Measurements from ENCODE around the gene MAN1A2. TPM values are rescaled to one million over a fixed set of nuclear protein-coding genes. Genes with fewer than 3 reads are reported as not detected.
A peak's percentile ranks its signal among the peaks of the same experiment; 100 is the strongest.

The MAN1A2 gene
- total RNA-seq, 1 donor from 2014 or later = 43.5 TPM

DNA sequence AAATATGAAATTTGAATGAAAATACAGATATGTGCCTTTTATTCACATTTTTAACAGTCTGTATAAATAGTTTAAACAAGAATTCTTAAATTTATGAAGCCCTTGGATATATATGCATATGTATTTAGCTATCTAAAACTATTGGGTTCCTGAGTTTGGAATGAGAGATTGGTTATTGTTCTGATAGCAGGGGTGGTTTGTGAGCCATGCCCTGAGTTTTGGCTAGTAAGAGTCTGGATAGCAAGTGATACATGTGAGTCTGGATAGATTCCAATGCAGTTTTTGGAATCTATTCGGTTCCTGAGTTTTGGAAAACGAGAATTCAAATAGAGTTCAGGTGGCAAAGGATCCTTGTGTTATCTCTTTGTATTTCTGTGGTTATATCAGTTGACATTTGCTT lies 2.8 kb downstream of the MAN1A2 start:
- no peak overlapping the region for H2AFZ ChIP-seq (ENCODE audit: low read depth, low read length)
- no peak overlapping the region for H3K27ac ChIP-seq (ENCODE audit: low read depth, low read length)
- peaks cover 8% of the 10 kb centered on the region for H3K4me1 ChIP-seq (ENCODE audit: insufficient read depth, low read length)
- no peaks in the 10 kb centered on the region for H3K27me3 ChIP-seq (ENCODE audit: insufficient read depth, low read length)
- H3K9me3 Mint-ChIP-seq (ENCODE audit: unreplicated experiment) = no peaks in the 10 kb centered on the region
- peak overlapping the region; percentile 93 for H3K9ac ChIP-seq (ENCODE audit: low read length)
- no peaks in the 10 kb centered on the region for H3K27me3 Mint-ChIP-seq (ENCODE audit: low read depth, unreplicated experiment)
- TF ChIP-seq EZH2 (IDR thresholded peaks at IDR 0.05; ENCODE audit: insufficient read depth, low read length) = no peak
- TF ChIP-seq, protein P1, sequence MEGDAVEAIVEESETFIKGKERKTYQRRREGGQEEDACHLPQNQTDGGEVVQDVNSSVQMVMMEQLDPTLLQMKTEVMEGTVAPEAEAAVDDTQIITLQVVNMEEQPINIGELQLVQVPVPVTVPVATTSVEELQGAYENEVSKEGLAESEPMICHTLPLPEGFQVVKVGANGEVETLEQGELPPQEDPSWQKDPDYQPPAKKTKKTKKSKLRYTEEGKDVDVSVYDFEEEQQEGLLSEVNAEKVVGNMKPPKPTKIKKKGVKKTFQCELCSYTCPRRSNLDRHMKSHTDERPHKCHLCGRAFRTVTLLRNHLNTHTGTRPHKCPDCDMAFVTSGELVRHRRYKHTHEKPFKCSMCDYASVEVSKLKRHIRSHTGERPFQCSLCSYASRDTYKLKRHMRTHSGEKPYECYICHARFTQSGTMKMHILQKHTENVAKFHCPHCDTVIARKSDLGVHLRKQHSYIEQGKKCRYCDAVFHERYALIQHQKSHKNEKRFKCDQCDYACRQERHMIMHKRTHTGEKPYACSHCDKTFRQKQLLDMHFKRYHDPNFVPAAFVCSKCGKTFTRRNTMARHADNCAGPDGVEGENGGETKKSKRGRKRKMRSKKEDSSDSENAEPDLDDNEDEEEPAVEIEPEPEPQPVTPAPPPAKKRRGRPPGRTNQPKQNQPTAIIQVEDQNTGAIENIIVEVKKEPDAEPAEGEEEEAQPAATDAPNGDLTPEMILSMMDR (IDR thresholded peaks at IDR 0.05; ENCODE audit: insufficient read depth, low read depth, low read length) = no peak
- no peak for FAIRE-seq
- no peaks in the 10 kb centered on the region for H3K9me3 ChIP-seq (ENCODE audit: insufficient read depth, low read depth, low read length)
- peak overlapping the region; percentile 96 for H3K4me2 ChIP-seq (ENCODE audit: low read length)
- peak overlapping the region; percentile 92 for H3K4me3 ChIP-seq (ENCODE audit: insufficient read depth, low read depth, low read length)
- H3K4me3 Mint-ChIP-seq (ENCODE audit: unreplicated experiment) = peak overlapping the region; percentile 90
- no peak overlapping the region for H3K27ac Mint-ChIP-seq (ENCODE audit: unreplicated experiment)
- H3K79me2 ChIP-seq (ENCODE audit: insufficient read depth, low read length) = peaks cover 81% of the 10 kb centered on the region
- H4K20me1 ChIP-seq (ENCODE audit: insufficient read depth, low read length) = peaks cover 67% of the 10 kb centered on the region
- H3K36me3 ChIP-seq (ENCODE audit: insufficient read depth, low read length) = no peaks in the 10 kb centered on the region
- peak; percentile 18 for DNase-seq (ENCODE audit: low read depth)
- no peaks in the 10 kb centered on the region for H3K36me3 Mint-ChIP-seq (ENCODE audit: low read depth, unreplicated experiment)
- peaks cover 22% of the 10 kb centered on the region for H3K4me1 Mint-ChIP-seq (ENCODE audit: low read depth, unreplicated experiment)

GRCh38 chr1:117370509-117370908 lies 3.3 kb downstream of the MAN1A2 start:
- Histone ChIP-seq H4K20me1 (ENCODE audit: insufficient read depth, low read length) (peaks cover 67% of the 10 kb centered on the region), H3K9me3 (ENCODE audit: insufficient read depth, low read depth, low read length) (no peaks in the 10 kb centered on the region), H3K4me3 (ENCODE audit: insufficient read depth, low read depth, low read length) (peak overlapping the region; percentile 92), H3K79me2 (ENCODE audit: insufficient read depth, low read length) (peaks cover 85% of the 10 kb centered on the region), H2AFZ (ENCODE audit: low read depth, low read length) (no peak overlapping the region), H3K27me3 (ENCODE audit: insufficient read depth, low read length) (no peaks in the 10 kb centered on the region), H3K27ac (ENCODE audit: low read depth, low read length) (no peak overlapping the region), H3K4me1 (ENCODE audit: insufficient read depth, low read length) (peaks cover 8% of the 10 kb centered on the region), H3K36me3 (ENCODE audit: insufficient read depth, low read length) (no peaks in the 10 kb centered on the region), H3K9ac (ENCODE audit: low read length) (no peak overlapping the region), H3K4me2 (ENCODE audit: low read length) (peak overlapping the region; percentile 96)
- Mint-ChIP-seq H3K27me3 (ENCODE audit: low read depth, unreplicated experiment) (no peaks in the 10 kb centered on the region), H3K4me1 (ENCODE audit: low read depth, unreplicated experiment) (peaks cover 21% of the 10 kb centered on the region), H3K4me3 (ENCODE audit: unreplicated experiment) (peak overlapping the region; percentile 90), H3K9me3 (ENCODE audit: unreplicated experiment) (no peaks in the 10 kb centered on the region), H3K27ac (ENCODE audit: unreplicated experiment) (no peak overlapping the region), H3K36me3 (ENCODE audit: low read depth, unreplicated experiment) (no peaks in the 10 kb centered on the region)
- TF ChIP-seq EZH2 (IDR thresholded peaks at IDR 0.05; ENCODE audit: insufficient read depth, low read length) = no peak
- TF ChIP-seq, protein P1 (IDR thresholded peaks at IDR 0.05; ENCODE audit: insufficient read depth, low read depth, low read length) = no peak
- FAIRE-seq (no peak), DNase-seq (ENCODE audit: low read depth) (no peak)

- Histone ChIP-seq H3K27me3 (ENCODE audit: insufficient read depth, low read length) (no peaks in the 10 kb centered on the region), H3K36me3 (ENCODE audit: insufficient read depth, low read length) (no peaks in the 10 kb centered on the region), H4K20me1 (ENCODE audit: insufficient read depth, low read length) (peaks cover 73% of the 10 kb centered on the region), H3K4me3 (ENCODE audit: insufficient read depth, low read depth, low read length) (no peak overlapping the region), H3K9ac (ENCODE audit: low read length) (no peak overlapping the region), H3K27ac (ENCODE audit: low read depth, low read length) (no peak overlapping the region), H2AFZ (ENCODE audit: low read depth, low read length) (no peak overlapping the region), H3K4me1 (ENCODE audit: insufficient read depth, low read length) (peaks cover 3% of the 10 kb centered on the region), H3K79me2 (ENCODE audit: insufficient read depth, low read length) (peaks cover 90% of the 10 kb centered on the region), H3K9me3 (ENCODE audit: insufficient read depth, low read depth, low read length) (no peaks in the 10 kb centered on the region), H3K4me2 (ENCODE audit: low read length) (peak overlapping the region; percentile 96)
- H3K27me3 Mint-ChIP-seq (ENCODE audit: low read depth, unreplicated experiment) = no peaks in the 10 kb centered on the region
- no peaks in the 10 kb centered on the region for H3K9me3 Mint-ChIP-seq (ENCODE audit: unreplicated experiment)
- TF ChIP-seq EZH2 (IDR thresholded peaks at IDR 0.05; ENCODE audit: insufficient read depth, low read length) = no peak
- H3K4me1 Mint-ChIP-seq (ENCODE audit: low read depth, unreplicated experiment) = peaks cover 16% of the 10 kb centered on the region
- FAIRE-seq (no peak), DNase-seq (ENCODE audit: low read depth) (peak; percentile 63)
- no peaks in the 10 kb centered on the region for H3K36me3 Mint-ChIP-seq (ENCODE audit: low read depth, unreplicated experiment)
- H3K27ac Mint-ChIP-seq (ENCODE audit: unreplicated experiment) = peak overlapping the region; percentile 51
- H3K4me3 Mint-ChIP-seq (ENCODE audit: unreplicated experiment) = peak overlapping the region; percentile 58
These were observed 4.3 kb downstream of the MAN1A2 start for GRCh38 chr1:117371441-117372151.
